ENCODE results near the gene JAML.

The JAML gene, protein sequence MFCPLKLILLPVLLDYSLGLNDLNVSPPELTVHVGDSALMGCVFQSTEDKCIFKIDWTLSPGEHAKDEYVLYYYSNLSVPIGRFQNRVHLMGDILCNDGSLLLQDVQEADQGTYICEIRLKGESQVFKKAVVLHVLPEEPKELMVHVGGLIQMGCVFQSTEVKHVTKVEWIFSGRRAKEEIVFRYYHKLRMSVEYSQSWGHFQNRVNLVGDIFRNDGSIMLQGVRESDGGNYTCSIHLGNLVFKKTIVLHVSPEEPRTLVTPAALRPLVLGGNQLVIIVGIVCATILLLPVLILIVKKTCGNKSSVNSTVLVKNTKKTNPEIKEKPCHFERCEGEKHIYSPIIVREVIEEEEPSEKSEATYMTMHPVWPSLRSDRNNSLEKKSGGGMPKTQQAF

DNA sequence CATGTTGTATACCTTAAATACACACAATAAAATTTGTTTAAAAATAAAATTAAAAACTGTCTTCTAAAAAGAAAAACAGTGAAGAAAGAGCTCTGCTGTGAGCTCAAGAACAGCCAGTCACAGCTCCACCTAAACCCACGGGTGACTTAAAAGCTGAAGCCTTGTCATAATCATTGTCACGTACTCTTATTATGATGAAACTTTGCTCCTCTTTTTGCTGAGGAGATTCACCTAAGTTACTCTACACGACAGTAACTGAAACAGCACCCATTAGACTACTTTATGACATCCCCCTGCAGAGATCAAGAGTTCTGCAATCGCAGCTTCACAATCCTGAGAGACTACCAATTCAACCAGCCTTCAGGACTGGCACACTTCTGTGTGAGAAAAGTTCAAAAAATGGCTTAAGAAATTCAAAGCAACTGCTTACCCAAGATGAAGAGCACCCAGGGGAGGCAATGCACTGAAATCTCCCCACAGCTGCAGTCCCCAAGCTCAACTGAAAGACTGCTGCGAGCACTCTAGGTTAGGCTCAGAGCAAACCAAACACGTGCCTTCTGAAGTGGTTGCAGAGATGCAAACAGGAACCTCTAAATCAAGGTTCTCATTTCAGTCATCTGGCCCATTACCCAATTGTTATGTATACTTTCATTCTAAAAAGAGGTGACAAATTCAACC lies at the start of gene JAML:
Gene JAML (minus strand): TSS at position 501 of the 678 bp plus-strand sequence. CDS start 10,145 bp downstream, outside the sequence.
- DNase-seq: no peak

DNA sequence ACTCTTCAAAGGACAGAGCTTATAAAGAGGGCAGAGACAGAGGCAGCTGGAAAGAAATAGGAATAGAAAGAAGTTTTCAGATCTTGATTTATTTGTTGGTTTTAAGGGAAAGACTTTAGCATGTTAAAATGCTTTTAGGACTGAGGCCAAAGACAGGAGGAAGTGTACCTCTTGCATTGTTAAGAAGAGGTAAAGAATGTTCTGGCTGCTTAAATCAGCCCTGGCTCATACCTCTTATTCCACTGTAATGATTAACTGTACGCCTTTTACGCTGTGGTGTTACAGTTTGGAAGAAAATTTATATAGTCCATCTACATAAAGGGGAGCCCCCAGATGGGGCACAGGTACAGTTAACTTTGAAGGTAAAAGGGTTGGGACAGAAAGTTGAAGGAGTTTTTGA lies 49.4 kb upstream of the JAML start:
- no peak for DNase-seq

DNA sequence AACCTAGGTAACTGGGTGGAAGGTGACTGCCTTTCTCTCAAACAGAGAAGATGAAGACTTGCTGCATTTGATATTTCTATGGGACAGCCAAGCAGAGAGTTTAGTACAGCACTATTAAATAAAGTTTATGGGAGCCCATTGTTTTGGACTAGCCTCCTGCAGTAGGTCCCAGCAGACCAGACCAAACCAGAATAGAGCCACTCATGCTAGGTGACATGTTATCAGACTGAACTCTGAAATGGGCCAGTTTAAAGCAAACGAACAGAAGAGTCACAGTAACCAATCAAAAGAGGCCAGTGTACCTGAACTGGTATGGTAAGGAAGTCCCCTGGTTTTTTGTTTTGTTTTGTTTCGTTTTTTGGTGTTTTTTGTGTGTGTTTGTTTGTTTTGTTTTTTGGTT lies 47.2 kb upstream of the JAML start:
- no peak for DNase-seq

DNA sequence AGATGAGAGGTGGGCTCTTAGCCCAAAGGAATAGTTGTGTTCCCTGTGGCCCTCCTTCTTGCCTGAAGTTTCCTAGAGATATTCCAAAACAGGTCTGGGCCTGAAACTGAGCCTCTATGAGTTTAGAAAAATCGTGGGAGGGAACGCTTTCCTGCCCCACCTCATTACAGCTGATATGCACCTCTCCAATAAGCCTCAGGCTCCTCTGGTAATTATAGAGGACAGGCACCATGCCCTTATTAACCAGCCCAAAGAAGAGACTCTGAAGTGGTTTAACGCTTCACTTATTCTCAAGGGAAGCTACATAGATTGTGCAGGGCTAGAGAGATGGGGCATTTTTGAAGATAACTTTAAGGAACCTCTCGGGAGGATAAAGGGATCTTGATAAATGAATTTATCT lies 42.7 kb upstream of the JAML start:
- DNase-seq: no peak

DNA sequence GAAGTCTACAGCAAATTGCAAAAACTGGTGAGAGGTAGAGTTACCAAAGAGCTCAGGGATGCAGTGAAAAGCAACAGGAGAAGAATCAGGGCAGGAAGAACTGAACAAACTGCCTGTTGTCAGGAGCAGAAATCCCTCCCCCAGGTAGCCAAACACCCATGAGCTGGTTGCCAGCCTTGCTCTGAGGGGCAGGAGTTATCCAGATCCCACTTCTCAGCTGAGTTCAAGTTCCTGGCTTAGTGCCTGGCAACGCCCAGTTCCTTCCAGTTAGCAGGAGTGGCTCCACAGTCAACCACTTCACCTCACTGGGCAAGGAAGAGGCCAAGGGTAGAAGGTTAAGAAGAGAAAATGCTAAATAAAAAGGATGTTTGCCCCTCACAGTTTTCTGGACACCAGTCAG lies 41.1 kb upstream of the JAML start:
- DNase-seq: no peak

DNA sequence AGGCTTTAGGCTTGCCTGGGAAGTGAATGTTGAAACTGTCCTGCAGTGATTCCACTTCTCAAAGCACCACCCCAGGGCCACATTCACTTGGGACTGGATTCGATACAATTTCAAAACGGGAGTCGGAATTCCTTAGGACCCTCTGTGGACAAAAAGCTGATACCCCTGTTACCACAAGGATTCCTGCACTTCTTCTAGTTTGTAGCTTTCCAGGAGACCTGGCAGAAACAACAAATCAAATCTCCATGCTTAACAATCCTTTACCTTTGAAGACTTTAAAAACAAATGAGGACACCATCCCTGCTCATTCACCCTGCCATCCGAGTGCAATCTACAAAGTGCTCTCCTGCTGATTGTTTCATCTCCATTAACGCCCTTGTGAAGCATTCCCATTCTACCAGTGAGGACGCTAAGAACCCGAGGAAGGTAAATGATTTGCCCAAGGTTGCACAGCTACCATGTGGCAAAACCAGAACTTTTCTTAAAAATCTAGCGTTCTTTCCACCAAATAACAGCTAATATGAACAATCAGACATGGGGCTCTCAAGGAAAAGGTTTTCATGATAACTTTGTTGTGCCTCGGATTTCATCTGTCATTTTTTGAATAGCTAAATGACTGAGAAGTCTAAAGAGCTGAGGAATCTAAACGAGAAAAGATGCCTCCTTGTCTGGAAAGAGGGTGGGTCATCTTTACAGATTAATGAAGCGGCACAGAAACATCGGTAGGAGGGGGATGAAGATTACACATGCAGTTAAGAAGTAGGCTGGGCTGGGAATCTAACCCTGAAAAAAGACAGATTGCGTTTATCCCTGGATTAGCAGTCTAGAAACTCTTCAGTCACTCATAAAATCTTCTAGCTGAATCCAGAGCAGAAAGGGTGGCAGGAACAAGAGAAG lies 40.0 kb upstream of the JAML start:
- no peak for DNase-seq

DNA sequence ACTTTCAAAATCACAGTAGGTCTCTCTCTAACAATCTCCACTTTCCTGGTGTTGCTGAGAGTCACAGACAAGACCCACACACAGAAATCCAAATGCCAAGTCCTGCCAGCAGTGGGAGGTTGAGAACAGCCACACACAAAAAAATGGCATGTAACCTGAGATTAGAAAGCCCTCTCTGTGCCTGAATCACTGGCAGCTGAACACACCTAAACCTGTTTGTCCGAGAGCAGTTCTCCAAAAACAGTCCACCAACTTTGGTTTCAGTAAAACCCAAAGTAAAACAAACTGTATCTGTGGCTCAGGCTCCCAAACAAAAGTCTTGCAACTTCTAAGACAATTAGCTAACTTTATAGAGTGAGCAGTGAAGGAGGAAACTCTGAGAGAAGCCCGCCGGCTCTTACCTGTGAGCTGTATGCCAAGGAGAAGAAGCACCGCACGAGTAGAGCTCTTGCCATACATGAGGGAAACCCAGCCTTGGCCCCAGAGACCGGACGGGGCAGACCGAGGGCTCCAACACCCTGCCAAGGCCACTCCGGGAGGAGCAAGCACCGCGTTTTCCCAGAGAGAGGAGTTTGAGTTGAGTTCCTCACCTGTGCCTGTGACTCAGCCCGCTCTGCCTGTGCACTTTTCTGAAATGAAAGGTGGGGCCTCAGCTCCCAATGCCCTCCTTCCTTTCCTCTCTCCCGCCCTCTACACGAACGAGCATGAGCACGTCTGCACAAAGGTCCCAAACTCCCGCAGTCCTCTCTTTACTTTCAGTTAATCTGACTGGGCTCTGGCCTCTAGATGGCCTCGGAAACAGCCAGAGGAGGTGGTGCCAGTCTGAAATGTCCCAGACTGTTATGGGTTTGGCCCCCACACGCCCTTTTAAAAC lies 39.1 kb upstream of the JAML start, which contains the start of gene MPZL2:
Gene MPZL2 (minus strand): TSS at position 603 of the 874 bp plus-strand sequence. CDS start 144 bp downstream, at position 459.
- DNase-seq: no peak

DNA sequence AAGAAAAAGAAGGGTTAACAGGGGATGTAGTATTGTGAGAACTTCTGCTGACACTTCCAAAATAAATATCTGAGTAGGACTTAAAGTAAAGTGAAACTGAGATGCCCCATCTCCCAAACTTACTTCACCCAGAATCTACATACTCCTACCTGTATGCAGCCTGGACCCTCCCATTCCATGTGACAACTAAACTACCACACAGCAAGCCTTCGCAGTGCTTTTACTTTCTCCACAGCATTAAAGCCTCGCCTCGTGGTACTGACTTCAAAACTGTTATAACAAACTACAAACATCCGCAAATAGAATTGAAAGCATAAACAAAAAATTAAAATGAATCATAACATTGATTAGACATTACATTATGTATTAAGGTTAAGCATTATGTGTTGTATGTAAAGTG lies 38.3 kb upstream of the JAML start:
- DNase-seq: no peak

DNA sequence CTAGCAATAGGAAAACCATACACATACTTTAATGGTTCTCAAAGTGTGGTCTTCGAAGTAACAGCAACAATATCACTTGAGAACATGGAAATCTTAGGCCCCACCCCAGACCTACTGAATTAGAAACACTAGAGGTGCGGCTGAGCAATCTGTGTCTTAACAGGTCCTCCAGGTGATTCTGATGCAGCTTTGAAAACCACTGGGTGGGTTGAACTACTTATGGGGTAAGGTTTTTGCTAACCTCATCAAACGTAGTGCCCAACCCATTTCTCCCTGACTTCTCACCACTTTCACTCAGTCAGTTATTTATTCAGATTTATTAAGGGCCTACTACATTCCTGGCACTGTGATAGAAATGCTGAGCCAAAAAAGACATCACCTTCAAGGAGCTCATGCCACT lies 35.5 kb upstream of the JAML start:
- DNase-seq: no peak

DNA sequence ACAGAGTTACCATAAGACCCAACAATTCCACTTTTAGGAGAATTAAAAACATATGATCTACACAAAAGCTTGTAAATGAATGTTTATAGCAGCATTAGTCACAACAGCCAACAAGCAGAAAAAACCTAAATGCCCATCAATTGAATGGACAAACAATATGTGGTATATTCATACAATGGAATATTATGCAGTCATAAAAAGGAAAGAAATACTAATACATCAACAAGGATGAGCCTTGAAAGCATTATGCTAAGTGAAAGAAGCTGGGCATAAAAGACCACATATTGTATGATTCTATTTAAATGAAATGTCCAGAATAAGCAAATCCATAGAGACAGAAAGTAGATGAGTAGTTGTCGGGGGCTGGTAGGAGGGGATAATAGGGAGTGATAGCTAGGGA lies 34.3 kb upstream of the JAML start:
- no peak for DNase-seq

DNA sequence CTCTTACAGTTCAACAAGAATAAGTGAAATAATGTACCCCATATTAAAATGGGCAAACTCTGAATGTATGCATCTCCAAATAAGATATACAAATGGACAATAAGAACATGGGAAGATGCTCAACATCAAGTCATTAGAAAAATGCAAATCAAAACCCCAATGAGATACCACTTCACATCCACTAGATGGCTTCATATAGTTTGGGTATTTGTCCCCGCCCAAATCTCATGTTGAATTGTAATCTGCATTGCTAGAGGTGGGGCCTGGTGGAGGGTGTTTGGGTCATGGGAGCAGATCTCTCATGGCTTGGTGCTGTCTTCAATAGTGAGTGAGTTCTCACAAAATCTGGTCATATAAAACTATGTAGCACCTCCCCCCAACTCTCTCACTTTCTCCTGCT lies 33.6 kb upstream of the JAML start:
- DNase-seq: peak in 1 of 2 experiments; percentile 2

DNA sequence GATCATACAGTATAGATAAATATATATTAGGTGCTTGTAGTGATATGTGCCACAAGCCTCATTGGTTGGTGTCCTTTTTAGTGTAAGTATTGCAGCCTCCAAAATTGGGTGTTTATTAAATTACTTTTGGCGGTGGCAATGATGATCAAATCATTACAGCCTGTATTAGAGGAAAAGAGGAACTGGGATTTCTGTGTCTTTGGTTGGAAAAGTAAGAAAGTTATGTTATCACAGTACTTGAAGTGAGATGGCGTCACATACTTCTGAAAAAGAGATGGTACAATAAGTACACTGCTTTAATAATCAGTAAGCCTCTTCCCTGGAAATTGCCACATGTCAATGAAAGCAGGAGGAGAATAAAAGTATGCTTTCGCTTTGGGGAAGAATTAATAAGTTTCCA lies 27.9 kb upstream of the JAML start:
- DNase-seq: no peak

DNA sequence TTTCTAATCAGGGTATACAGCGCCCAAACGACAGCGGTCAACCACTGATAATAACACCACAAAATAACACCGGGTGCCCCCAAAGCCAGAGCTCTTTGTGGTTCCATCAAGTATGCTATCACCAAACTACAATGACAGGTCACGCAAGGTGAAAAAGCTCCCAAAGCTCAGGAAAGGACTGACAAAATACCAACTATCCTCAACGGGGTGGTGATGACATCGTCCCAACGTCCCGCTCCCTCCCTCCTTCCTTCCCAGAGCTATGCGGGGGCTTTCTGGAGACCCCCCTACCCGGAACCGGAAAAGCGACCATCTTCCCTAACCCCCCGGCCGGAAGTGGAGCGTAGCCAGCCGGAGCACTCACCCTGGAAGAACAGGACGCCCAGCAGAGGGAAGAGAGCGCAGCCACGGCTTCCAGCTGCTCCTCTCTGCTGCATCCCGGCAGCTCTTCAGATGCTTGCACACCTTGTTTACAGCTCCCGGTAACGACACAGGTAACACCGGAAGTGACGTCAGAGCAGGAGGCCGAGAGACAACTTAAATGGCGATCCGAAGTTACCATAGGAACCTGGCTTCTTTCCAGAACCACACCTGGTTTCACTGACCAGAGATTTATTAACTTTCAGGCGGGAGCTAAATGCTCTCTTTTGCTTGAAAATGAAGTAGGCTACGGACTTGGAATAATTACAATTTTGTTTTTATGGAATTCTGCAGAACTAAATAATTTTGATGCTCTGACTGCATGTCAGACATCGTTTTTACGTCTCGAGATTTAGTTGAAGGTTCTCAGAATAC lies 27.2 kb upstream of the JAML start, which contains the start of gene MPZL3:
Gene MPZL3 (minus strand): TSS at position 508 of the 795 bp plus-strand sequence. CDS start 71 bp downstream, at position 437.
- no peak for DNase-seq

DNA sequence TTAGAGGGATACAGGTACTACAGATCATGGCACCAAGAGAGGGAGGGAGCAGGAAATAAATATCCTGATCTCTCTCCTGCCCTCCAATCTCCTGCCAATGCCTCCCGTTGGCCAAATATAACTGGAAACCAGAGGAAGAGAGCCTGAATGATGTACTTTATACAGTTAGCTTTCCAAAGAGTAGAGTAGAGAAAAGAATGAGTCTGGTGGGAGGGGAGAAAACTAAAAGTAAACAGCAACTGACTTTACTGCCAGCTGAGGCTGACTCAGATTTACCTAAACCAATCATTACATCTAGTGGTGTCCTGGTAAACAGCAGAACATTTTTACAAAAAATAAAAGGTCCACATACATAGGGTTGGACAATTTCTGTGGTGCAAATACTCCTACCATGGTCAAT lies 22.2 kb upstream of the JAML start:
- no peak for DNase-seq

DNA sequence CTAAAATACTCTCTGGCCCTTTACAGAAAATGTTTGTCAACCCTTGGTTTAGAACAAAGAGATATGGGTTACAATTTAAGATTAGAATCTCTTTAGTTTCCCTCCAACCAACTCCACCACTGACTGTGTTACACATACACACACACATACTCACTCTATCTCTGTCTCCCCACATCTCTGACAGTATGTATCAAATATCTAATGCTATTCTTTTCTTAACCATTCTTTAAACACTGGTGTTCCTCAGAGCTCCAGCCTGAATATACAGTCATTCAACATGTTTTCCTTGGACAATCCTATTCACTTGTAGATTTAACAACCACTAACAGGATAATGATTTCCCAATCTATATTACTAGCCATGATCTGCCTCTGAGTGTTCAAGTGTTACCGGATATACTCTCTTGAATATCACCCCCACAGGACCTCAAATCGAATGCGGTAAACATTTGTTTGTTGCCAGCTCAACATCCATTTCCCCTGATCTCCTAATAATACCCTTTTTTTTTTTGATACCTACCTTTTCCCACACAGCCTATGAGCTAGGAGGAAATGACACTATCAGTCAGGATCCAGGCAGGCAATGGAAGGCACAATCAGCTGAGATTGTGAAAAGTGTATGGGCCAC lies 21.2 kb upstream of the JAML start:
- DNase-seq: no peak

DNA sequence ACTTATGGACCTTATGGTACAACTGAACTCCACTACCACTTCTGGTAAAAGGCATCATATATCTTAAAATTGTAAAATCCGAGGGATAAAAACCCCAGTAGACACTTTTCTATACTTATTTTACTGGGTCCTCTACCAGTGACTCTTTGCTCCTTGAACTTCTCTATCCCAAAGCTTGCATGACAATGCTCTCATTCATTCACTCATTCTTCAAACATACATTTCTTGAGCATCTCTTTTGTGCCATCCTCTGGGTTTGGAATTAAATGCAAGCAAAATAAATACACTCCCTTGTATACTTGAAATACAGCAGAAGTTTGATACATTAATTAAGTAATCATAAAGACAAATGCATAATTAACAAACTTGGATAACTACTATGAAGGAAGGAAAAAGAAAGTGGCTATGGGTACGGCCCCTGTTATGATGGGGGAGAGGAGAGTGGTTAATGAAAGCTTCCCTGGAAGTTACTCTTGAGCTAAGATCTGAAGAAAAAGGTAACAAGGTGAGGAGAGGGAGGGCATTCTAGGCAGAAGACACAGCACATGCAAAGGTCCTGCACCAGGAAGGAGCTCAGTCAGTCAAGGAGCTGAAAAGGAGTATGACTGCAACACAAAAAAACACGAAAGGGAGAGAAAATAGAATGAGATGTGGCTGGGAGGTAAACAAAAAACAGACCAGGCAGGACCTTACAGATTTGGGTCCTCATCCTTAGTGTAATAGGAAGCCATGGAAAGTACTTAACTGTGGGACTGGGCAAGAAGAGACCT lies 19.4 kb upstream of the JAML start:
- no peak for DNase-seq

DNA sequence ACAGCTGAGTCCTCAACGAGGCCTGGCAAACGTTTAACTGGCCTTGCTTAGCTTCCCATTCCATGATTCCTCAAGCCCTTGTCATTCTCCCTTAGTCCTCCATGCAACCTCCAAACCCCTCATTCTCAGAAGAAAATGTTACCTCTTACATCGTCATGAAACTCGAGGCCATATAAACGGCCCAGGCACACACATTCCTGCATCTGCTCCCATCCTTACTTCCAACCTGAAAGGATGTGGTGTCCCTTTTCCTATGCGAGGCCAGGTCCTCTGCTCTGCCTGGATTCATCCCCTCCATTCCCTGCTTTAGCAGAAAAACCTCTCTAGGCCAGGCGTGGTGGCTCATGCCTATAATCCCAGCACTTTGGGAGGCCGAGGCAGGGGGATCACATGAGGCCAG lies 18.4 kb upstream of the JAML start:
- no peak for DNase-seq

DNA sequence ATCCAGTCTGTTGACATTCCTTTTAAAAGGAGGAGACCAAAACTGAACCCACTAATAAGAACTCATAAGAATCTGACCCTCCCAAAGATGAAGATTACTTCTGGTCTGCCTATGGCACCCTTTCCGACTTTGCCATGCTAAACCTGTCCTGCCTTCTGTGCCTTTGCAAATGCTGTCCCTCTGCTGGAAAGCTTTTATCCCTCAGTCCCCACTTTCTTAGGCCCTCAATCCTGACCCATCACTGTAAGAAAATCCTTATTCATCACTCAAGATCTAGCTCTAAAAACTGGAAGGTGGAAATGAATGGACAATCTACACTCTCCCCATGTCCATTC lies 16.9 kb upstream of the JAML start:
- no peak for DNase-seq

DNA sequence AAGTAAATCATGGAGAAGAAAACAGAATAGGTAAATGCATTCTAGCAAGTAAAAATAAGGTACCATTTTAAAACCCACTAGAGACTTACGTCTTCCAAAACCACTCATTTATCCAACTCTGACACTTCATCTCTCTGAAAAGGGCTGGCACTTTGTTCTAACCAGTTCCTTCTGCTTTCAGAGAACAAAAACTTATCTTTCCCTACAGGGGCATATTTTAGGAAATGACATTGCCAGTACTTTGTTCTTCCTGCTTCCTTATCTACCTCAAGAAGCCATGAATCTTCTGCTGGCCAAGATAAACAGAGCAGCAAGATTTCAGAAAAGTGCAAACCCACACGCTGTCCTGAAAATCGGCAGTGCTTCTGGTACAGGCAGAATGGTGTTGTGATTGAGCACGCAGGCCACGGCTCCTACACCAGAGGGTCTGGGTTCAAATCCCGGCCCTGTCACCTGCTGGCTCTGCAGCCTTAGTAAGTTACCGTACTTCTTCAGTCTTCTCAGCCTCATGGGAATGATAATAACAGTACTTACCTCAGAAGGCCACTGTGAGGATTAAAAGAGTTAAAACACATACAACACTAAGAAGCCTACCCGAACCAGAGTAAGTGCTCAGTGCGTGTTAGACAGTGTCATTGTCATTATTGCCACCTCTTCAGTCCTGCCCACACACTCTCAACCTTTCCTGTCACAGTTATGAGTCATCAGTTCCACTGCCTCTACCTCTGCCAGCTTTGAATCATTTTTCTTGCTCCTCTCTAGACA lies 16.4 kb upstream of the JAML start:
- peak in 1 of 2 experiments; percentile 2 for DNase-seq
